GM19328 (cell line): ENCODE measurements around the gene EFHC1.
A peak's percentile ranks its signal among the peaks of the same experiment; 100 is the strongest.
"Not testable (repeated sequence)": the region's sequence is repeated elsewhere in the genome, so short reads cannot be mapped to it uniquely, and the experiment has no call there.

ENCODE experiments used
- ATAC-seq: cut with Tn5 transposase; IDR thresholded peaks from one replicate; pipeline ENCODE4 v1.9.1; 2021; ENCODE audit warnings: mild to moderate bottlenecking, moderate library complexity; ENCODE audit not compliant: unreplicated experiment

Gene EFHC1

GRCh38 chr6:52433294-52433693 is 13.2 kb downstream of the EFHC1 start:
- ATAC-seq, result not testable (repeated sequence)

- ATAC-seq, result no peak
Observed at GRCh38 chr6:52435345-52435744, 15.2 kb downstream of the EFHC1 start.

- ATAC-seq, result no peak
Observed at GRCh38 chr6:52438926-52439325, 18.8 kb downstream of the EFHC1 start.

GRCh38 chr6:52454556-52454955 is 34.4 kb downstream of the EFHC1 start:
- no peak for ATAC-seq

- ATAC-seq, result no peak
Observed at GRCh38 chr6:52457096-52457495, 37.0 kb downstream of the EFHC1 start.

GRCh38 chr6:52461194-52461593 is 41.1 kb downstream of the EFHC1 start:
- not testable (repeated sequence) for ATAC-seq

- no peak for ATAC-seq
Observed at GRCh38 chr6:52474173-52474572, 54.0 kb downstream of the EFHC1 start.

- no peak for ATAC-seq
Observed at GRCh38 chr6:52475307-52475706, 55.2 kb downstream of the EFHC1 start.

GRCh38 chr6:52482903-52483670 is 62.9 kb downstream of the EFHC1 start:
- ATAC-seq, result no peak

- no peak for ATAC-seq
Observed at GRCh38 chr6:52483671-52484003, 63.5 kb downstream of the EFHC1 start.

GRCh38 chr6:52489881-52490280 is 69.7 kb downstream of the EFHC1 start:
- no peak for ATAC-seq

- ATAC-seq, result peak; percentile 61
Observed at GRCh38 chr6:52491203-52492069, 71.3 kb downstream of the EFHC1 start.

- no peak for ATAC-seq
Observed at GRCh38 chr6:52493669-52494068, 73.5 kb downstream of the EFHC1 start.

GRCh38 chr6:52494298-52495072 is 74.3 kb downstream of the EFHC1 start:
- ATAC-seq, result no peak

GRCh38 chr6:52495922-52496321 is 75.8 kb downstream of the EFHC1 start:
- ATAC-seq, result no peak

- no peak for ATAC-seq
Observed at GRCh38 chr6:52496631-52497030, 76.5 kb downstream of the EFHC1 start.

GRCh38 chr6:52497652-52498408 is 77.7 kb downstream of the EFHC1 start:
- peak; percentile 85 for ATAC-seq

- ATAC-seq, result peak; percentile 44
Observed at GRCh38 chr6:52498538-52499017, 78.4 kb downstream of the EFHC1 start.

- no peak for ATAC-seq
Observed at GRCh38 chr6:52499026-52499425, 78.9 kb downstream of the EFHC1 start.

GRCh38 chr6:52499681-52500236 is 79.6 kb downstream of the EFHC1 start:
- ATAC-seq, result no peak
